ENCODE results near the gene ADCYAP1R1. TPM values are rescaled to one million over a fixed set of nuclear protein-coding genes. Genes with fewer than 3 reads are reported as not detected.

ADCYAP1R1 gene
- total and polyA plus RNA-seq, 2 donors (not counting 1 experiment from before 2014, with no cell fraction given) = not detected

GRCh38 chr7:31092606-31093005, 40.5 kb downstream of the ADCYAP1R1 start:
- H3K27ac Mint-ChIP-seq = no peak overlapping the region
- no peak overlapping the region for H3K4me3 Mint-ChIP-seq
- ChIA-PET POLR2A (no interaction called here), CTCF (no interaction called here)
- Histone ChIP-seq H3K4me2 (replicated peaks; ENCODE audit: low read depth, low read length, poor library complexity, severe bottlenecking) (no peak overlapping the region), H2AFZ (ENCODE audit: insufficient read depth, low read depth, low read length, poor library complexity, severe bottlenecking) (no peak overlapping the region), H3K27ac (ENCODE audit: low read length in 2 of 2) (no peak overlapping the region), H4K20me1 (ENCODE audit: control insufficient read depth, insufficient read depth, low read length, poor library complexity, severe bottlenecking) (no peaks in the 10 kb centered on the region), H3K4me3 (ENCODE audit: control extremely low read depth in 1 of 5, extremely low read depth in 1 of 5, insufficient read depth in 1 of 5, low read depth in 2 of 5, low read length in 4 of 5) (no peak overlapping the region), H3K9me3 (ENCODE audit: control extremely low read depth in 1 of 3, control insufficient read depth in 2 of 3, insufficient read depth in 1 of 3, low read length in 2 of 3) (peaks cover 0 to 3% (median 0%) of the 10 kb centered on the region in 3 donors), H3K36me3 (replicated peaks in 1 of 2; ENCODE audit: control extremely low read depth in 1 of 2, control insufficient read depth in 1 of 2, extremely low read depth in 1 of 2, insufficient read depth in 2 of 2, low read length in 1 of 2) (no peaks in the 10 kb centered on the region), H3K27me3 (replicated peaks in 1 of 4; ENCODE audit: control extremely low read depth in 1 of 4, control insufficient read depth in 3 of 4, insufficient read depth in 4 of 4, low read length in 3 of 4) (peaks cover 0 to 4% (median 0%) of the 10 kb centered on the region in 4 experiments), H3K79me2 (ENCODE audit: control insufficient read depth, insufficient read depth, low read length) (no peaks in the 10 kb centered on the region), H3K9ac (ENCODE audit: low read length) (no peak overlapping the region), H3K4me1 (ENCODE audit: control insufficient read depth in 2 of 2, insufficient read depth in 2 of 2, low read length in 2 of 2) (no peaks in the 10 kb centered on the region)
- no peak for DNase-seq
- no peaks in the 10 kb centered on the region for H3K4me1 Mint-ChIP-seq
- 88% methylated on average over 4 of the region's 4 CpGs for WGBS (ENCODE audit: insufficient coverage)
- no peaks in the 10 kb centered on the region for H3K9me3 Mint-ChIP-seq (ENCODE audit: insufficient read depth)
- TF ChIP-seq, protein P1, sequence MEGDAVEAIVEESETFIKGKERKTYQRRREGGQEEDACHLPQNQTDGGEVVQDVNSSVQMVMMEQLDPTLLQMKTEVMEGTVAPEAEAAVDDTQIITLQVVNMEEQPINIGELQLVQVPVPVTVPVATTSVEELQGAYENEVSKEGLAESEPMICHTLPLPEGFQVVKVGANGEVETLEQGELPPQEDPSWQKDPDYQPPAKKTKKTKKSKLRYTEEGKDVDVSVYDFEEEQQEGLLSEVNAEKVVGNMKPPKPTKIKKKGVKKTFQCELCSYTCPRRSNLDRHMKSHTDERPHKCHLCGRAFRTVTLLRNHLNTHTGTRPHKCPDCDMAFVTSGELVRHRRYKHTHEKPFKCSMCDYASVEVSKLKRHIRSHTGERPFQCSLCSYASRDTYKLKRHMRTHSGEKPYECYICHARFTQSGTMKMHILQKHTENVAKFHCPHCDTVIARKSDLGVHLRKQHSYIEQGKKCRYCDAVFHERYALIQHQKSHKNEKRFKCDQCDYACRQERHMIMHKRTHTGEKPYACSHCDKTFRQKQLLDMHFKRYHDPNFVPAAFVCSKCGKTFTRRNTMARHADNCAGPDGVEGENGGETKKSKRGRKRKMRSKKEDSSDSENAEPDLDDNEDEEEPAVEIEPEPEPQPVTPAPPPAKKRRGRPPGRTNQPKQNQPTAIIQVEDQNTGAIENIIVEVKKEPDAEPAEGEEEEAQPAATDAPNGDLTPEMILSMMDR (IDR thresholded peaks at IDR 0.05) = no peak
- no peak for TF ChIP-seq EZH2 (IDR thresholded peaks at IDR 0.05; ENCODE audit: borderline replicate concordance, insufficient read depth, low read depth, low read length, poor library complexity, severe bottlenecking)
- intact Hi-C loops (cut with micrococcal nuclease) = no loop called here
- ATAC-seq (ENCODE audit: low read depth) = no peak
- peaks cover 11% of the 10 kb centered on the region for H3K27me3 Mint-ChIP-seq

- H2AFZ ChIP-seq (ENCODE audit: insufficient read depth, low read depth, low read length, poor library complexity, severe bottlenecking) = no peak overlapping the region
- WGBS (ENCODE audit: insufficient coverage) = 78% methylated on average over 1 of the region's 3 CpGs
- no peak overlapping the region for H3K4me2 ChIP-seq (replicated peaks; ENCODE audit: low read depth, low read length, poor library complexity, severe bottlenecking)
- no peak overlapping the region for H3K4me3 Mint-ChIP-seq
- no peaks in the 10 kb centered on the region for H3K4me1 ChIP-seq (ENCODE audit: control insufficient read depth in 2 of 2, insufficient read depth in 2 of 2, low read length in 2 of 2)
- POLR2A ChIA-PET = no interaction called here
- H3K9me3 ChIP-seq (ENCODE audit: control extremely low read depth in 1 of 3, control insufficient read depth in 2 of 3, insufficient read depth in 1 of 3, low read length in 2 of 3) = peaks cover 0 to 3% (median 0%) of the 10 kb centered on the region in 3 donors
- H3K27ac ChIP-seq (ENCODE audit: low read length in 2 of 2) = no peak overlapping the region
- CTCF ChIA-PET = no interaction called here
- no peaks in the 10 kb centered on the region for H3K79me2 ChIP-seq (ENCODE audit: control insufficient read depth, insufficient read depth, low read length)
- H3K27ac Mint-ChIP-seq = no peak overlapping the region
- TF ChIP-seq EZH2 (IDR thresholded peaks at IDR 0.05; ENCODE audit: borderline replicate concordance, insufficient read depth, low read depth, low read length, poor library complexity, severe bottlenecking) = no peak
- TF ChIP-seq, protein P1 (IDR thresholded peaks at IDR 0.05) = no peak
- DNase-seq (no peak), ATAC-seq (ENCODE audit: low read depth) (no peak)
- H3K9me3 Mint-ChIP-seq (ENCODE audit: insufficient read depth) = no peaks in the 10 kb centered on the region
- intact Hi-C loops (cut with micrococcal nuclease) = no loop called here
- H3K36me3 ChIP-seq (replicated peaks in 1 of 2; ENCODE audit: control extremely low read depth in 1 of 2, control insufficient read depth in 1 of 2, extremely low read depth in 1 of 2, insufficient read depth in 2 of 2, low read length in 1 of 2) = no peaks in the 10 kb centered on the region
- H4K20me1 ChIP-seq (ENCODE audit: control insufficient read depth, insufficient read depth, low read length, poor library complexity, severe bottlenecking) = no peaks in the 10 kb centered on the region
- no peak overlapping the region for H3K4me3 ChIP-seq (ENCODE audit: control extremely low read depth in 1 of 5, extremely low read depth in 1 of 5, insufficient read depth in 1 of 5, low read depth in 2 of 5, low read length in 4 of 5)
- peaks cover 0 to 4% (median 0%) of the 10 kb centered on the region in 4 experiments for H3K27me3 ChIP-seq (replicated peaks in 1 of 4; ENCODE audit: control extremely low read depth in 1 of 4, control insufficient read depth in 3 of 4, insufficient read depth in 4 of 4, low read length in 3 of 4)
- H3K9ac ChIP-seq (ENCODE audit: low read length) = no peak overlapping the region
- peaks cover 9% of the 10 kb centered on the region for H3K27me3 Mint-ChIP-seq
- H3K4me1 Mint-ChIP-seq = no peaks in the 10 kb centered on the region
These were observed 41.2 kb downstream of the ADCYAP1R1 start for GRCh38 chr7:31093282-31093681.
